PFSK-1 (cell line): Measurements from ENCODE around the gene RAB21. TPM values are rescaled to one million over a fixed set of nuclear protein-coding genes. Genes with fewer than 3 reads are reported as not detected.

Experiments
- FOXP2 ChIP-seq: optimal IDR thresholded peaks from 2 replicates; pipeline ENCODE3; 2011; ENCODE audit warnings: borderline replicate concordance, control low read depth, inconsistent platforms; ENCODE audit not compliant: insufficient read depth; ENCODE audit errors: extremely low read length, extremely low read depth
- POLR2AphosphoS5 ChIP-seq: IDR thresholded peaks from 2 replicates; pipeline ENCODE4 v1.6.1; 2012; ENCODE audit warnings: low read depth, mild to moderate bottlenecking, control low read depth, low read length, moderate library complexity
- REST ChIP-seq, 2 experiments: IDR thresholded peaks; 2 replicates each; pipeline versions ENCODE4 v1.6.1 to v1.8.0; 2011 to 2012; ENCODE audit warnings: low read depth in 2 of 2, low read length in 2 of 2, control low read depth in 1 of 2, inconsistent platforms in 1 of 2, mild to moderate bottlenecking in 1 of 2, moderate library complexity in 1 of 2; ENCODE audit not compliant: insufficient read depth in 1 of 2
- SIN3A ChIP-seq: IDR thresholded peaks from 2 replicates; pipeline ENCODE4 v1.6.1; 2012; ENCODE audit warnings: mild to moderate bottlenecking, low read length, moderate library complexity, borderline replicate concordance; ENCODE audit not compliant: insufficient read depth
- TAF1 ChIP-seq: IDR thresholded peaks from 2 replicates; pipeline ENCODE4 v1.6.1; 2012; ENCODE audit warnings: low read length, control low read depth, borderline replicate concordance; ENCODE audit not compliant: insufficient read depth
- polyA plus RNA-seq: library from polyadenylated mRNA; unstranded; fragments of >200 nt; gene quantifications from one replicate; pipeline ENCODE4 v1.2.1, GENCODE V29; 2012; ENCODE audit warnings: low read depth, missing spikeins; ENCODE audit not compliant: insufficient read length

Gene RAB21
- polyA plus RNA-seq: 15.0 TPM

- TF ChIP-seq FOXP2: peak; percentile 63
- no peak for TF ChIP-seq REST (IDR thresholded peaks at IDR 0.05; ENCODE audit: insufficient read depth in 1 of 2, low read depth in 2 of 2, low read length in 2 of 2)
- no peak for TF ChIP-seq SIN3A
- peak; percentile 77; the same call in 1 of the 2 replicates for TF ChIP-seq POLR2AphosphoS5
- no peak for TF ChIP-seq TAF1
Observed at GRCh38 chr12:71754461-71755145, at the start of gene RAB21. Gene RAB21 (plus strand): TSS chr12:71754863. CDS start chr12:71755130, 267 bp downstream.

- no peak for TF ChIP-seq FOXP2
Observed at GRCh38 chr12:71704920-71705319, 49.7 kb upstream of the RAB21 start.

GRCh38 chr12:71708658-71709057, 46.0 kb upstream of the RAB21 start:
- TF ChIP-seq SIN3A: no peak
- no peak for TF ChIP-seq POLR2AphosphoS5
- TF ChIP-seq FOXP2: no peak
- TF ChIP-seq REST (IDR thresholded peaks at IDR 0.05; ENCODE audit: insufficient read depth in 1 of 2, low read depth in 2 of 2, low read length in 2 of 2): no peak
- TF ChIP-seq TAF1: no peak

- TF ChIP-seq TAF1 (no peak), REST (IDR thresholded peaks at IDR 0.05; ENCODE audit: insufficient read depth in 1 of 2, low read depth in 2 of 2, low read length in 2 of 2) (no peak), SIN3A (no peak), POLR2AphosphoS5 (no peak), FOXP2 (no peak)
Observed at GRCh38 chr12:71710276-71711125, 44.2 kb upstream of the RAB21 start.

GRCh38 chr12:71718611-71719010, 36.1 kb upstream of the RAB21 start:
- TF ChIP-seq TAF1 (no peak), FOXP2 (no peak)
